Suprapubic skin (tissue), 3 donors: ENCODE results near the gene SLFN12L.

Experiments used
- POLR2A ChIP-seq, 2 donors: fragments of 450-650 bp; IDR thresholded peaks; one replicate each; pipeline ENCODE4 v1.6.1; 2017; ENCODE audit warnings: antibody characterized with exemption in 2 of 2, mild to moderate bottlenecking in 2 of 2, moderate library complexity in 2 of 2
- TF ChIP-seq, protein P1 (sequence below), 2 donors: fragments of 200-600 bp in 1 of 2; fragments of 450-650 bp in 1 of 2; sonication (generic) in 1 of 2; IDR thresholded peaks; one replicate each; pipeline ENCODE4 v1.5.1; 2016 to 2019; ENCODE audit warnings: antibody characterized with exemption in 2 of 2, mild to moderate bottlenecking in 1 of 2, moderate library complexity in 1 of 2

DNA sequence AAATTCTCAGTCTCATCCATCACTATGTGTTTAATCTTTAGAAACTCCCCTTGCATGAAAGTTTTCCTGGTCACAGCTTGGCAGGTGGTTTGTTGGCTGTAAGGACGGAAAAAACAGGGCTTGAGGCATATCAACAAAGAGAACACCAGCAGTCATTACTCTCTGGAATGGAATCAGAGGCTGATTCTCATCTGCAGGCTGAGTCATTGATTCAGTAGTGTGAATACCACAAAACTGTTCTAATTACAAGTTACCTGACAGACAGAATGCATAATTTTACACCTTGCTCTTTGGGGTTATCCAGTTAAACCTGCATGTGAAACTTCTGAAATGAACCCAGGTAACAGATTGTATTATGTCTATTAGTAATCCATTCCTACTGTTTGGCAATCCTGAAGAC, 11.5 kb upstream of the SLFN12L start:
- TF ChIP-seq, protein P1, sequence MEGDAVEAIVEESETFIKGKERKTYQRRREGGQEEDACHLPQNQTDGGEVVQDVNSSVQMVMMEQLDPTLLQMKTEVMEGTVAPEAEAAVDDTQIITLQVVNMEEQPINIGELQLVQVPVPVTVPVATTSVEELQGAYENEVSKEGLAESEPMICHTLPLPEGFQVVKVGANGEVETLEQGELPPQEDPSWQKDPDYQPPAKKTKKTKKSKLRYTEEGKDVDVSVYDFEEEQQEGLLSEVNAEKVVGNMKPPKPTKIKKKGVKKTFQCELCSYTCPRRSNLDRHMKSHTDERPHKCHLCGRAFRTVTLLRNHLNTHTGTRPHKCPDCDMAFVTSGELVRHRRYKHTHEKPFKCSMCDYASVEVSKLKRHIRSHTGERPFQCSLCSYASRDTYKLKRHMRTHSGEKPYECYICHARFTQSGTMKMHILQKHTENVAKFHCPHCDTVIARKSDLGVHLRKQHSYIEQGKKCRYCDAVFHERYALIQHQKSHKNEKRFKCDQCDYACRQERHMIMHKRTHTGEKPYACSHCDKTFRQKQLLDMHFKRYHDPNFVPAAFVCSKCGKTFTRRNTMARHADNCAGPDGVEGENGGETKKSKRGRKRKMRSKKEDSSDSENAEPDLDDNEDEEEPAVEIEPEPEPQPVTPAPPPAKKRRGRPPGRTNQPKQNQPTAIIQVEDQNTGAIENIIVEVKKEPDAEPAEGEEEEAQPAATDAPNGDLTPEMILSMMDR (IDR thresholded peaks at IDR 0.05), result no peak
- TF ChIP-seq POLR2A (IDR thresholded peaks at IDR 0.05), result no peak
